SKM-1 (cell line): ENCODE measurements around the gene ARMC3.
"Not testable (repeated sequence)": the region's sequence is repeated elsewhere in the genome, so short reads cannot be mapped to it uniquely, and the experiment has no call there.

ENCODE experiments used
- DNase-seq: peaks from one replicate; lab custom pipeline; 2025; ENCODE audit not compliant: unreplicated experiment; lab: John Stamatoyannopoulos, UW

The ARMC3 gene

GRCh38 chr10:22929053-22929452 is 1.2 kb downstream of the ARMC3 start:
- not testable (repeated sequence) for DNase-seq

- no peak for DNase-seq
Observed at GRCh38 chr10:22931948-22932347, 4.1 kb downstream of the ARMC3 start.

- no peak for DNase-seq
Observed at GRCh38 chr10:22932626-22933370, 4.9 kb downstream of the ARMC3 start.

GRCh38 chr10:22934726-22935125 is 6.9 kb downstream of the ARMC3 start:
- no peak for DNase-seq

- DNase-seq = no peak
Observed at GRCh38 chr10:22942437-22942836, 14.6 kb downstream of the ARMC3 start.

GRCh38 chr10:22945934-22946673 is 18.3 kb downstream of the ARMC3 start:
- no peak for DNase-seq

GRCh38 chr10:22954970-22955369 is 27.1 kb downstream of the ARMC3 start:
- no peak for DNase-seq

GRCh38 chr10:22958338-22958737 is 30.5 kb downstream of the ARMC3 start:
- no peak for DNase-seq

GRCh38 chr10:22959292-22959691 is 31.4 kb downstream of the ARMC3 start:
- no peak for DNase-seq

GRCh38 chr10:22959950-22960349 is 32.1 kb downstream of the ARMC3 start:
- no peak for DNase-seq

- DNase-seq = no peak
Observed at GRCh38 chr10:22962817-22963216, 35.0 kb downstream of the ARMC3 start.

- no peak for DNase-seq
Observed at GRCh38 chr10:22969704-22970103, 41.9 kb downstream of the ARMC3 start.

GRCh38 chr10:22976534-22976933 is 48.7 kb downstream of the ARMC3 start:
- DNase-seq = no peak

GRCh38 chr10:22977751-22978150 is 49.9 kb downstream of the ARMC3 start:
- no peak for DNase-seq

GRCh38 chr10:22978287-22978686 is 50.4 kb downstream of the ARMC3 start:
- no peak for DNase-seq

GRCh38 chr10:22978918-22979317 is 51.1 kb downstream of the ARMC3 start:
- no peak for DNase-seq

GRCh38 chr10:22980822-22981221 is 53.0 kb downstream of the ARMC3 start:
- no peak for DNase-seq

- DNase-seq = no peak
Observed at GRCh38 chr10:22984066-22984465, 56.2 kb downstream of the ARMC3 start.

GRCh38 chr10:22986771-22987542 is 59.1 kb downstream of the ARMC3 start:
- DNase-seq = no peak

GRCh38 chr10:22988581-22989360 is 60.9 kb downstream of the ARMC3 start:
- peak; percentile 5 for DNase-seq

- DNase-seq = no peak
Observed at GRCh38 chr10:22990443-22990842, 62.6 kb downstream of the ARMC3 start.
